Stimulated activated CD4-positive, alpha-beta T cell treated with anti-CD3 and anti-CD28 coated beads, Interleukin-1b, Interleukin-23, amount 100 ng/mL, for 1 hour (primary cell): ENCODE results near the gene CHD1L.
"Not testable (repeated sequence)": the region's sequence is repeated elsewhere in the genome, so short reads cannot be mapped to it uniquely, and the experiment has no call there.

ENCODE experiments used
- DNase-seq, 2 donors: peaks; one replicate each; pipeline ENCODE4 v3.0.0-alpha.2; 2020; ENCODE audit warnings: low read depth in 2 of 2

The CHD1L gene

GRCh38 chr1:147267711-147268110 lies 25.2 kb downstream of the CHD1L start:
- no peak for DNase-seq

GRCh38 chr1:147270721-147271120 lies 28.2 kb downstream of the CHD1L start:
- no peak for DNase-seq

GRCh38 chr1:147272042-147272441 lies 29.6 kb downstream of the CHD1L start:
- DNase-seq: no peak

- DNase-seq: no peak
Measured at GRCh38 chr1:147273409-147274336, 31.2 kb downstream of the CHD1L start.

- no peak for DNase-seq
Measured at GRCh38 chr1:147281950-147282349, 39.5 kb downstream of the CHD1L start.

GRCh38 chr1:147283011-147283410 lies 40.5 kb downstream of the CHD1L start:
- no peak for DNase-seq

- DNase-seq: no peak
Measured at GRCh38 chr1:147287133-147287865, 44.8 kb downstream of the CHD1L start.

- DNase-seq: no peak
Measured at GRCh38 chr1:147292012-147292411, 49.5 kb downstream of the CHD1L start.

- no peak for DNase-seq
Measured at GRCh38 chr1:147292631-147293251, 50.3 kb downstream of the CHD1L start.

GRCh38 chr1:147297438-147297837 lies 55.0 kb downstream of the CHD1L start:
- DNase-seq: no peak

GRCh38 chr1:147305803-147306202 lies 63.3 kb downstream of the CHD1L start:
- not testable (repeated sequence) for DNase-seq

- no peak for DNase-seq
Measured at GRCh38 chr1:147316968-147317367, 74.5 kb downstream of the CHD1L start.

- not testable (repeated sequence) for DNase-seq
Measured at GRCh38 chr1:147326933-147327687, 84.6 kb downstream of the CHD1L start.

- no peak for DNase-seq
Measured at GRCh38 chr1:147334292-147334691, 91.8 kb downstream of the CHD1L start.

- no peak for DNase-seq
Measured at GRCh38 chr1:147336291-147336690, 93.8 kb downstream of the CHD1L start.

GRCh38 chr1:147337040-147337630 lies 94.7 kb downstream of the CHD1L start:
- DNase-seq: no peak

GRCh38 chr1:147338571-147338970 lies 96.1 kb downstream of the CHD1L start:
- DNase-seq: no peak

- no peak for DNase-seq
Measured at GRCh38 chr1:147341246-147341645, 98.8 kb downstream of the CHD1L start.
